WTC11 (cell line): Measurements from ENCODE around the gene PDPK1. TPM values are rescaled to one million over a fixed set of nuclear protein-coding genes. Genes with fewer than 3 reads are reported as not detected.
"Not testable (repeated sequence)": the region's sequence is repeated elsewhere in the genome, so short reads cannot be mapped to it uniquely, and the experiment has no call there.

ENCODE experiments used
- ATAC-seq: fragments of 200-7000 bp; cut with Tn5 transposase; 2 replicates; pipeline ENCODE4 v1.10.0; 2021; ENCODE audit warnings: mild to moderate bottlenecking, moderate library complexity
- CTCF ChIA-PET: fragments of 300-600 bp; sonication (Branson Sonifier 250); formaldehyde crosslinking; loops from one replicate; lab custom pipeline; 2021; ENCODE audit warnings: antibody characterized with exemption; lab: Charles Lee
- POLR2A ChIA-PET: fragments of 350-600 bp; sonication (Branson Sonifier 250); formaldehyde crosslinking; loops from one replicate; lab custom pipeline; 2021; ENCODE audit warnings: antibody characterized with exemption; lab: Charles Lee
- DNase-seq: peaks from one replicate; pipeline ENCODE4 v3.0.0; 2021; ENCODE audit warnings: low spot score
- H3K27ac Mint-ChIP-seq: 2 replicates; pipeline ENCODE4 v1.8.0; 2021; ENCODE audit warnings: mixed read lengths
- H3K27me3 Mint-ChIP-seq: 2 replicates; pipeline ENCODE4 v1.8.0; 2021; ENCODE audit warnings: low read depth, mild to moderate bottlenecking, moderate library complexity, mixed read lengths
- H3K36me3 Mint-ChIP-seq: 2 replicates; pipeline ENCODE4 v1.8.0; 2021; ENCODE audit warnings: mixed read lengths
- H3K4me1 Mint-ChIP-seq: 2 replicates; pipeline ENCODE4 v1.8.0; 2022; ENCODE audit warnings: mixed read lengths
- H3K4me3 Mint-ChIP-seq: 2 replicates; pipeline ENCODE4 v1.8.0; 2021; ENCODE audit warnings: mild to moderate bottlenecking, moderate library complexity, mixed read lengths
- H3K9me3 Mint-ChIP-seq: 2 replicates; pipeline ENCODE4 v1.8.0; 2021; ENCODE audit warnings: mixed read lengths
- CBFB ChIP-seq: sonication (generic); formaldehyde crosslinking; IDR thresholded peaks from 2 replicates; pipeline ENCODE4 v1.8.1; 2022; ENCODE audit warnings: mild to moderate bottlenecking, low read depth, missing genetic modification reagents
- ETV6 ChIP-seq: sonication (generic); formaldehyde crosslinking; IDR thresholded peaks from 2 replicates; pipeline ENCODE4 v1.8.1; 2022; ENCODE audit warnings: mild to moderate bottlenecking, missing genetic modification reagents
- FOXJ3 ChIP-seq: sonication (generic); formaldehyde crosslinking; IDR thresholded peaks from 2 replicates; pipeline ENCODE4 v1.9.0; 2021; ENCODE audit warnings: missing genetic modification reagents, mild to moderate bottlenecking, borderline replicate concordance
- HMGXB4 ChIP-seq: sonication (generic); formaldehyde crosslinking; IDR thresholded peaks from 2 replicates; pipeline ENCODE4 v1.8.1; 2023; ENCODE audit warnings: mild to moderate bottlenecking, moderate library complexity, missing genetic modification reagents
- PREB ChIP-seq: sonication (generic); formaldehyde crosslinking; IDR thresholded peaks from 2 replicates; pipeline ENCODE4 v1.8.1; 2022; ENCODE audit warnings: mild to moderate bottlenecking, missing genetic modification reagents, moderate library complexity, borderline replicate concordance
- SMAD4 ChIP-seq: sonication (generic); formaldehyde crosslinking; IDR thresholded peaks from 2 replicates; pipeline ENCODE4 v1.8.0; 2022; ENCODE audit warnings: mild to moderate bottlenecking, missing genetic modification reagents
- ZNF317 ChIP-seq: sonication (generic); formaldehyde crosslinking; IDR thresholded peaks from 2 replicates; pipeline ENCODE4 v1.8.1; 2023; ENCODE audit warnings: low read depth, mild to moderate bottlenecking, moderate library complexity, missing genetic modification reagents, borderline replicate concordance
- ZNF423 ChIP-seq: fragments of 250-450 bp; sonication (Bioruptor Pico); IDR thresholded peaks from 2 replicates; pipeline ENCODE4 v2.1.2; 2022; ENCODE audit warnings: mild to moderate bottlenecking, moderate library complexity
- ZNF512 ChIP-seq: sonication (generic); formaldehyde crosslinking; IDR thresholded peaks from 2 replicates; pipeline ENCODE4 v1.8.1; 2022; ENCODE audit warnings: missing genetic modification reagents, borderline replicate concordance
- ZNF671 ChIP-seq: fragments of 250-450 bp; sonication (Bioruptor Pico); IDR thresholded peaks from 2 replicates; pipeline ENCODE4 v1.8.0; 2021; ENCODE audit warnings: mild to moderate bottlenecking
- total RNA-seq: library from RNA; stranded (reverse); gene quantifications from 3 replicates; pipeline ENCODE4 v1.2.3, GENCODE V29; 2021
- TF ChIP-seq, protein P1 (sequence below): fragments of 250-450 bp; sonication (Bioruptor Pico); conservative IDR thresholded peaks from 2 replicates; pipeline ENCODE4 v1.9.0; 2021; ENCODE audit warnings: mild to moderate bottlenecking
- TF ChIP-seq, protein P2 (sequence below): fragments of 250-450 bp; sonication (Bioruptor Pico); IDR thresholded peaks from 2 replicates; pipeline ENCODE4 v1.9.0; 2021; ENCODE audit warnings: mild to moderate bottlenecking, borderline replicate concordance
- TF ChIP-seq, protein P3 (sequence below): sonication (generic); formaldehyde crosslinking; IDR thresholded peaks from 2 replicates; pipeline ENCODE4 v1.8.0; 2023; ENCODE audit warnings: mild to moderate bottlenecking, missing genetic modification reagents

Gene PDPK1
- total RNA-seq, 1 experiment from 2014 or later = 31.4 TPM

GRCh38 chr16:2531696-2532493 is 5.9 kb upstream of the PDPK1 start (continued):
- TF ChIP-seq CBFB (CRISPR knock-in tag) = peak; percentile 79; the same call in 1 of the 2 replicates
- TF ChIP-seq ETV6 (CRISPR knock-in tag) = peak; percentile 93
- TF ChIP-seq HMGXB4 = 0 out of 2 replicates have a peak, but pooled peaks have one; percentile 75
- TF ChIP-seq ZNF317 (CRISPR knock-in tag) = no peak
- TF ChIP-seq, protein P1, sequence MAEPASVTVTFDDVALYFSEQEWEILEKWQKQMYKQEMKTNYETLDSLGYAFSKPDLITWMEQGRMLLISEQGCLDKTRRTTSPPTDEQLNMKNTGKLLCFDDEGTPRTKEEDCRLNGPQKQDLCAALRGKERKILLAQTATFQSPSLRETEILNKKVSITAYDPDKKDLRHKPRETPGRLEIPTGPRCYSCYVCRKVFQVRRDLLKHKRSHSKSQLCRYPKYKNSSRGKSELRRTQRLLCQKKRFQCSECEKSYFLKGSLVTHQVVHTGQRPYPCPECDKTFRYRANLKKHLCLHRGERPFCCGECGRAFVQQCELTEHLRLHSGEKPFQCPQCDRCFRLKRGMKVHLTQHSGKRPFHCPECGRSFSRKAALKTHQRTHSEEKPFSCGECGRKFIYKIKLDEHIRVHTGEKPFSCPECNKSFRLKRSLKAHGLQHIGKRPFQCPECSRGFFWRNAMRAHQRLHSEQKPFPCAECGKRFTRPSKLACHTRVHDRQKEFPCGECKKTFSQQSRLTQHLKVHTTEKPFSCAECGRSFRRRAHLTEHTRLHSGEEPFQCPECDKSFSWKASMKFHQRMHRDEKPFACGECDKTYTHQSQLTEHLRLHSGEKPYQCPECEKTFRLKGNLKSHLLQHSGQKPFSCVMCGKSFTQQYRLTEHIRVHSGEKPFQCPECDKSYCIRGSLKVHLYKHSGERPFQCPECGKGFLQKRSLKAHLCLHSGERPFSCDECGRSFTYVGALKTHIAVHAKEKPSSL (CRISPR knock-in tag) = no peak
- TF ChIP-seq, protein P2, sequence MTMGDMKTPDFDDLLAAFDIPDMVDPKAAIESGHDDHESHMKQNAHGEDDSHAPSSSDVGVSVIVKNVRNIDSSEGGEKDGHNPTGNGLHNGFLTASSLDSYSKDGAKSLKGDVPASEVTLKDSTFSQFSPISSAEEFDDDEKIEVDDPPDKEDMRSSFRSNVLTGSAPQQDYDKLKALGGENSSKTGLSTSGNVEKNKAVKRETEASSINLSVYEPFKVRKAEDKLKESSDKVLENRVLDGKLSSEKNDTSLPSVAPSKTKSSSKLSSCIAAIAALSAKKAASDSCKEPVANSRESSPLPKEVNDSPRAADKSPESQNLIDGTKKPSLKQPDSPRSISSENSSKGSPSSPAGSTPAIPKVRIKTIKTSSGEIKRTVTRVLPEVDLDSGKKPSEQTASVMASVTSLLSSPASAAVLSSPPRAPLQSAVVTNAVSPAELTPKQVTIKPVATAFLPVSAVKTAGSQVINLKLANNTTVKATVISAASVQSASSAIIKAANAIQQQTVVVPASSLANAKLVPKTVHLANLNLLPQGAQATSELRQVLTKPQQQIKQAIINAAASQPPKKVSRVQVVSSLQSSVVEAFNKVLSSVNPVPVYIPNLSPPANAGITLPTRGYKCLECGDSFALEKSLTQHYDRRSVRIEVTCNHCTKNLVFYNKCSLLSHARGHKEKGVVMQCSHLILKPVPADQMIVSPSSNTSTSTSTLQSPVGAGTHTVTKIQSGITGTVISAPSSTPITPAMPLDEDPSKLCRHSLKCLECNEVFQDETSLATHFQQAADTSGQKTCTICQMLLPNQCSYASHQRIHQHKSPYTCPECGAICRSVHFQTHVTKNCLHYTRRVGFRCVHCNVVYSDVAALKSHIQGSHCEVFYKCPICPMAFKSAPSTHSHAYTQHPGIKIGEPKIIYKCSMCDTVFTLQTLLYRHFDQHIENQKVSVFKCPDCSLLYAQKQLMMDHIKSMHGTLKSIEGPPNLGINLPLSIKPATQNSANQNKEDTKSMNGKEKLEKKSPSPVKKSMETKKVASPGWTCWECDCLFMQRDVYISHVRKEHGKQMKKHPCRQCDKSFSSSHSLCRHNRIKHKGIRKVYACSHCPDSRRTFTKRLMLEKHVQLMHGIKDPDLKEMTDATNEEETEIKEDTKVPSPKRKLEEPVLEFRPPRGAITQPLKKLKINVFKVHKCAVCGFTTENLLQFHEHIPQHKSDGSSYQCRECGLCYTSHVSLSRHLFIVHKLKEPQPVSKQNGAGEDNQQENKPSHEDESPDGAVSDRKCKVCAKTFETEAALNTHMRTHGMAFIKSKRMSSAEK (CRISPR knock-in tag) = no peak
- TF ChIP-seq SMAD4 (CRISPR knock-in tag) = no peak
- TF ChIP-seq ZNF512 (CRISPR knock-in tag) = no peak
- no peak for TF ChIP-seq PREB

DNA sequence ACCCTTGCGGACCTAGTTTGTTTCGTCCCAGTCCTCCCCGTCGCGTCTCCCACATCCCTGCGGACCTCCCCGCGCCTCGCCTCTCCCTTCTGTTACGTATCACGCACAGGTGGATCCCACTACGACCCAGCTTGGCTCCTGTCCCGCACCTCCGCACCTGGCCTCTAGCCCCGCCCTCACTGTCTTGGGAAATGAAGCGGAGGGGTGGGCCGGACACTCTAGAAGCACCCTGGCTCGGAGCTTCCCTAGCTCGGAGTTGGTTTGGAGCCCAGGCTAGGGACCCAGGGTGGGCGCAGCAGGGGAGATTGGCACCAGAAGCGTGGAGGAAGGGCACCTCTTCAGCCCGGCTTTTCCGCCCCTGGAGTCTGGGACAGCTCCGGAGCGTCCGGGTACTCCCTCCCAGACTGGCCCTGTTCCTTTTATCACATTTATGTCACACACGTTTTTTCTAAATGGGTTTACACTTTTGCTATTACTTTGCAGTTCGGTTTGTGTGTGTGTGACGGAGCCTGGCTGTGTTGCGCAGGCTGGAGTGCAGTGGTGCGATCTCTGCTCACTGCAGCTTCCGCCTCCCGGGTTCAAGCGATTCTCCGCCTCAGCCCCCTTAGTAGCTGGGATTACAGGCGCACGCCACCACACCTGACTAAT is 5.2 kb upstream of the PDPK1 start:
- H3K27ac Mint-ChIP-seq = peak overlapping the region; percentile 98
- CTCF ChIA-PET = interaction anchor here (0.6 to 2.0 kb wide), 9 partner anchors 8 to 529 kb away, joined by 3 to 13 read pairs (median 4); partner anchors contain the start of genes ABCA3, AMDHD2 and ECI1
- H3K27me3 Mint-ChIP-seq = peaks cover 8% of the 10 kb centered on the region; the same call in 1 of the 2 replicates
- H3K9me3 Mint-ChIP-seq = no peaks in the 10 kb centered on the region
- peaks cover 8% of the 10 kb centered on the region; the same call in 1 of the 2 replicates for H3K4me1 Mint-ChIP-seq
- no peaks in the 10 kb centered on the region for H3K36me3 Mint-ChIP-seq
- TF ChIP-seq ZNF423 (CRISPR knock-in tag) (peak; percentile 78), ZNF671 (CRISPR knock-in tag) (no peak), FOXJ3 (CRISPR knock-in tag) (no peak)
- TF ChIP-seq, protein P3, sequence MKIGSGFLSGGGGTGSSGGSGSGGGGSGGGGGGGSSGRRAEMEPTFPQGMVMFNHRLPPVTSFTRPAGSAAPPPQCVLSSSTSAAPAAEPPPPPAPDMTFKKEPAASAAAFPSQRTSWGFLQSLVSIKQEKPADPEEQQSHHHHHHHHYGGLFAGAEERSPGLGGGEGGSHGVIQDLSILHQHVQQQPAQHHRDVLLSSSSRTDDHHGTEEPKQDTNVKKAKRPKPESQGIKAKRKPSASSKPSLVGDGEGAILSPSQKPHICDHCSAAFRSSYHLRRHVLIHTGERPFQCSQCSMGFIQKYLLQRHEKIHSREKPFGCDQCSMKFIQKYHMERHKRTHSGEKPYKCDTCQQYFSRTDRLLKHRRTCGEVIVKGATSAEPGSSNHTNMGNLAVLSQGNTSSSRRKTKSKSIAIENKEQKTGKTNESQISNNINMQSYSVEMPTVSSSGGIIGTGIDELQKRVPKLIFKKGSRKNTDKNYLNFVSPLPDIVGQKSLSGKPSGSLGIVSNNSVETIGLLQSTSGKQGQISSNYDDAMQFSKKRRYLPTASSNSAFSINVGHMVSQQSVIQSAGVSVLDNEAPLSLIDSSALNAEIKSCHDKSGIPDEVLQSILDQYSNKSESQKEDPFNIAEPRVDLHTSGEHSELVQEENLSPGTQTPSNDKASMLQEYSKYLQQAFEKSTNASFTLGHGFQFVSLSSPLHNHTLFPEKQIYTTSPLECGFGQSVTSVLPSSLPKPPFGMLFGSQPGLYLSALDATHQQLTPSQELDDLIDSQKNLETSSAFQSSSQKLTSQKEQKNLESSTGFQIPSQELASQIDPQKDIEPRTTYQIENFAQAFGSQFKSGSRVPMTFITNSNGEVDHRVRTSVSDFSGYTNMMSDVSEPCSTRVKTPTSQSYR = no peak
- DNase-seq (peak; percentile 78), ATAC-seq (peak; percentile 23)
- POLR2A ChIA-PET = interaction anchor here (1.3 to 2.4 kb wide), 4 partner anchors 13 to 71 kb away, joined by 5 to 17 read pairs (median 6); partner anchors contain the start of genes AMDHD2 and ATP6V0C
- H3K4me3 Mint-ChIP-seq = peak overlapping the region; percentile 94

DNA sequence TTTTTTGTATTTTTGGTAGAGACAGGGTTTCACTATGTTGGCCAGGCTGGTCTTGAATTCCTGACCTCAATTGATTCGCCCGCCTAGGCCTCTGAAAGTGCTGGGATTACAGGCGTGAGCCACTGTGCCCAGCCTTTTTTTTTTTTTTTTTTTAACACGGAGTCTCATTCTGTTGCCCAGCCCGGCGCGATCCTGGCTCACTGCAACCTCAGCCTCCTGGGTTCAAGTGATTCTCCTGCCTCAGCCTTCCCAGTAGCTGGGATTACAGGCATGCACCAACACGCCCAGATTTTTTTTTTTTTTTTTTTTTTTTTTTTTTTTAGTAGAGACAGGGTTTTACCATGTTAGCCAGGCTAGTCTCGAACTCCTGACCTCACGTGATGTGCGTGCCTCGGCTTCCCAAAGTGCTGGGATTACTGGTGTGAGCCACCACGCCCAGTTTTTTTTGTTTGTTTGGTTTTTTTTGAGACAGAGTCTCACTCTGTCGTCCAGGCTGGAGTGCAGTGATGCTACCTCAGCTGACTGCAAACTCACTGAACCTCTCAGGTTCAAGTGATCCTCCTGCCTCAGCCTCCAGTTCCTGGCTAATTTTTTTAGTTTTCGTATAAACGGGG is 4.6 kb upstream of the PDPK1 start:
- DNase-seq, H3K36me3 Mint-ChIP-seq, ATAC-seq, H3K27me3 Mint-ChIP-seq, H3K4me1 Mint-ChIP-seq, H3K9me3 Mint-ChIP-seq: not testable (repeated sequence)
- Mint-ChIP-seq H3K27ac (peak overlapping the region; percentile 98), H3K4me3 (peak overlapping the region; percentile 94)
- CTCF ChIA-PET = interaction anchor here (0.6 to 2.0 kb wide), 5 partner anchors 9 to 282 kb away, joined by 3 to 13 read pairs (median 4); partner anchors contain the start of genes AMDHD2 and ECI1
- POLR2A ChIA-PET = interaction anchor here (1.3 to 1.8 kb wide), 2 partner anchors 20 to 70 kb away, joined by 5 to 7 read pairs; partner anchors contain the start of gene ATP6V0C
